ENCODE measurements around the gene AACS. TPM values are rescaled to one million over a fixed set of nuclear protein-coding genes. Genes with fewer than 3 reads are reported as not detected.
"Not testable (repeated sequence)": the region's sequence is repeated elsewhere in the genome, so short reads cannot be mapped to it uniquely, and the experiment has no call there.

The AACS gene
- total and polyA plus RNA-seq, 9 donors = 22.3 to 36.6 (median 26.6) TPM

DNA sequence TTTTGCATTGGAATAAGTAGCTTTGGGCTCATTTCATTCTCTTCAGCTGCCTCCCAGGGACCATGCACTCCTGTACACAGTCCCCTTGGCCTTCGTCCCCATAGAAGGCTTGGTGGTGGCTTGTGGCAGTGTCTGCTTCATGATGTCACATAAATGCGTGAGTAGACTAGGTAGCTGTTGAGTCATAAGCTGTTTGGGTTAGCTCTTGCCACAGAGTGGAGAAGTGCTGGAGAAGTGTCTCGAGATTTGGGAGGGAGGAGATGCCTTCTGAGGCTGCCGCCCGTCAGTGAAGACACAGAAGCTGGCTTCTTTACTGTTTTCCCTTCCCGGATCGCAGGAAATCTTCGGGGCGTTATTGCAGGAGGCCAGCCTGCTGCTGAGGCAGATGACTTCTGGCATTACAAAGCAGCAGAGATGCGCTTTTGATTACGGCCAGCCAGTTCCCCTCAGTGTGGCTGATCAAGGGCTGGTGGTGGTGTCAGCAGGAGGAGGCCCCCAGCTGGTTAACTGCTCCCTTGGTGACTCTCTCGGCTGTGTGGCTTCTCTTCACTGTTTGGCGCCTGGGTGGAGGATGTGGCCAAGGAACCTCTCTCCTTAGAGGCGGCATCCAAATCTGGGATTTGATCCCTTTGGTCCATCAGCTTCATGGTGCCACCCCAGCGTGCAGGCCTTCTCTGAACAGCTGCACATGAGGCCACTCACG, 67.6 kb downstream of the AACS start:
- H3K36me3 ChIP-seq (ENCODE audit: control insufficient read depth, insufficient read depth, low read length) = peaks cover 41% of the 10 kb centered on the region
- 77% methylated on average over 14 of the region's 16 CpGs for WGBS (ENCODE audit: insufficient coverage)

DNA sequence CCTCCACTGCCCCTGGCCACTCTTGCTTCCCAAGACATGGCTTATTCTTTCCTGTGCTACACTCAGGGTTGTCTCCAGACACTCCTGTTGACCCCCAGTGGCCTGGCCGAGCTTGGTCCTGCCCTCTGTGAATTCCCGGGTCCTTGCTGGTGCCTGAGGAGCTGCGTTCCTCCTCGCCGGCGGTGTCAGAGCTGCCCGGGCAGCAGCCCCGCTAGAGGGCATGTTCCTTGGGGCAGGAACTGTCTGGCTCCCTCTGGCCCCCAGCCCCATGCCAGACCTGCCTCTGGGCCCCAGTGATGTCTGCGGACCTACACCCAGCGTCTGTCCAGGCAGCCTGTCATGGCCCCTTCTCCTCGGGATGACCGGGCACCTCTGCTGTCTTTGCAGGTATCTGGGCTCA, 68.4 kb downstream of the AACS start:
- Histone ChIP-seq H3K4me1 (ENCODE audit: control insufficient read depth, insufficient read depth, low read length) (peaks cover 9% of the 10 kb centered on the region), H3K9me3 (replicated peaks; ENCODE audit: control insufficient read depth, low read depth, low read length) (no peaks in the 10 kb centered on the region), H3K4me3 (ENCODE audit: low read length) (no peak overlapping the region), H3K27me3 (ENCODE audit: control insufficient read depth, insufficient read depth, low read length) (no peaks in the 10 kb centered on the region), H3K36me3 (ENCODE audit: control insufficient read depth, insufficient read depth, low read length) (peaks cover 42% of the 10 kb centered on the region), H3K27ac (ENCODE audit: low read length) (no peak overlapping the region)
- 95% methylated on average over 12 of the region's 12 CpGs for WGBS (ENCODE audit: insufficient coverage)
- no peak for DNase-seq

More for the DNA sequence above, 67.6 kb downstream of the AACS start:
- Histone ChIP-seq H3K4me3 (ENCODE audit: low read length) (no peak overlapping the region), H3K27me3 (ENCODE audit: control insufficient read depth, insufficient read depth, low read length) (no peaks in the 10 kb centered on the region), H3K27ac (ENCODE audit: low read length) (no peak overlapping the region), H3K4me1 (ENCODE audit: control insufficient read depth, insufficient read depth, low read length) (peaks cover 9% of the 10 kb centered on the region), H3K9me3 (replicated peaks; ENCODE audit: control insufficient read depth, low read depth, low read length) (no peaks in the 10 kb centered on the region)
- DNase-seq = no peak

DNA sequence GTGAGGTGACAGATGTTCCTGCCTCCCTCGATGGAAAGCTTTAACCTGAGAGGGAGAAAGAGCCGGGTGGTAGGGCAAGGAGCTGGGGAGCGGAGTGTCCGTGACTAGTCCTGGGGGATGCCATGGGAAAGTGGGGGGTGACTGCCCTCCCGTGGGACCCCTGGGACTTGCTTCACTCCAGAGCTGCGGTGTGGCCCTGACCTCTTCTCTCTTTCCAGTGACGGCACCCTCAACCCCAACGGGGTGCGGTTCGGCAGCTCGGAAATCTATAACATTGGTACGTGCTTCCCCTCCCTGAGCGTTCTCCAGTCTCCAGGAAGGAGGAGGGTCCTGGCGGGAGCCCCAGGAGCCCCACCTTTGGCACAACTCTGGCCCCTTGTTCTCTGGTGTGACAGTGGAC, 69.3 kb downstream of the AACS start:
- Histone ChIP-seq H3K9me3 (replicated peaks; ENCODE audit: control insufficient read depth, low read depth, low read length) (no peaks in the 10 kb centered on the region), H3K27ac (ENCODE audit: low read length) (no peak overlapping the region), H3K27me3 (ENCODE audit: control insufficient read depth, insufficient read depth, low read length) (no peaks in the 10 kb centered on the region), H3K4me3 (ENCODE audit: low read length) (no peak overlapping the region), H3K36me3 (ENCODE audit: control insufficient read depth, insufficient read depth, low read length) (peaks cover 51% of the 10 kb centered on the region), H3K4me1 (ENCODE audit: control insufficient read depth, insufficient read depth, low read length) (no peaks in the 10 kb centered on the region)
- no peak for DNase-seq
- 81% methylated on average over 12 of the region's 14 CpGs for WGBS (ENCODE audit: insufficient coverage)

DNA sequence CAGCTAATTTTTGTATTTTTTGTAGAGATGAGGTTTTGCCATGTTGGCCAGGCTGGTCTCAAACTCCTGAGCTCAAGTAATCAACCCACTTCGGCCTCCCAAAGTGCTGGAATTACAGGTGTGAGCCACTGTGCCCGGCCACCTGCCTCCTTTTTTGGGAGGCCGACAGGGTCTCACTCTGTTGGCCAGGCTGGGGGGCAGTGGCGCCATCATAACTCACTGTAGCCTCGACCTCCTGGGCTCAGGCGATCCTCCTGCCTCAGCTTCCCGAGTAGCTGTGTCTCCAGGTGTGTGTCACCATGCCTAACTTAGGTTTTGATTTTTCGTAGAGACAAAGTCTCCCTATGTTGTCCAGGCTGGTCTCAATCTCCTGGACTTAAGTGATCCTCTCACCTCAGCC, 70.7 kb downstream of the AACS start:
- H3K27me3 ChIP-seq (ENCODE audit: control insufficient read depth, insufficient read depth, low read length) = no peaks in the 10 kb centered on the region
- no peaks in the 10 kb centered on the region for H3K4me1 ChIP-seq (ENCODE audit: control insufficient read depth, insufficient read depth, low read length)
- no peak for DNase-seq
- H3K4me3 ChIP-seq (ENCODE audit: low read length) = no peak overlapping the region
- peaks cover 48% of the 10 kb centered on the region for H3K36me3 ChIP-seq (ENCODE audit: control insufficient read depth, insufficient read depth, low read length)
- WGBS (ENCODE audit: insufficient coverage) = 96% methylated on average over 8 of the region's 8 CpGs
- H3K9me3 ChIP-seq (replicated peaks; ENCODE audit: control insufficient read depth, low read depth, low read length) = no peaks in the 10 kb centered on the region
- no peak overlapping the region for H3K27ac ChIP-seq (ENCODE audit: low read length)

DNA sequence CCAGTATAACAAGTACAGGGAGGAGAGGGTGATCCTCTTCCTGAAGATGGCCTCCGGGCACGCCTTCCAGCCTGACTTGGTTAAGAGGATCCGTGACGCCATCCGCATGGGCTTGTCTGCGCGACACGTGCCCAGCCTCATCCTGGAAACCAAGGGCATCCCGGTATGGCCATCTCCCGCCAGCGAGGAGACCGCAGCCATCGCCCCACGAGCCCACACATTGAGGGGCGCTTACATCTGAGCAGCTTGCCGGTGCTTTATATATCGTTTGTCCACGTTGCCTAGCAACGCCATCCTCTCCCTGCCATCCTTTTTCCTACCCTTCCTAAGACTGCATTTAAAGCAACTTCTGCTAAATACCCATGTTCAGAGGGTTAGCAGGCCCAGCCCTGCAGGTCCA, 71.5 kb downstream of the AACS start:
- H3K4me1 ChIP-seq (ENCODE audit: control insufficient read depth, insufficient read depth, low read length) = no peaks in the 10 kb centered on the region
- H3K27ac ChIP-seq (ENCODE audit: low read length) = no peak overlapping the region
- H3K4me3 ChIP-seq (ENCODE audit: low read length) = no peak overlapping the region
- peaks cover 48% of the 10 kb centered on the region for H3K36me3 ChIP-seq (ENCODE audit: control insufficient read depth, insufficient read depth, low read length)
- WGBS (ENCODE audit: insufficient coverage) = 88% methylated on average over 19 of the region's 19 CpGs
- H3K9me3 ChIP-seq (replicated peaks; ENCODE audit: control insufficient read depth, low read depth, low read length) = no peaks in the 10 kb centered on the region
- DNase-seq = no peak
- no peaks in the 10 kb centered on the region for H3K27me3 ChIP-seq (ENCODE audit: control insufficient read depth, insufficient read depth, low read length)

DNA sequence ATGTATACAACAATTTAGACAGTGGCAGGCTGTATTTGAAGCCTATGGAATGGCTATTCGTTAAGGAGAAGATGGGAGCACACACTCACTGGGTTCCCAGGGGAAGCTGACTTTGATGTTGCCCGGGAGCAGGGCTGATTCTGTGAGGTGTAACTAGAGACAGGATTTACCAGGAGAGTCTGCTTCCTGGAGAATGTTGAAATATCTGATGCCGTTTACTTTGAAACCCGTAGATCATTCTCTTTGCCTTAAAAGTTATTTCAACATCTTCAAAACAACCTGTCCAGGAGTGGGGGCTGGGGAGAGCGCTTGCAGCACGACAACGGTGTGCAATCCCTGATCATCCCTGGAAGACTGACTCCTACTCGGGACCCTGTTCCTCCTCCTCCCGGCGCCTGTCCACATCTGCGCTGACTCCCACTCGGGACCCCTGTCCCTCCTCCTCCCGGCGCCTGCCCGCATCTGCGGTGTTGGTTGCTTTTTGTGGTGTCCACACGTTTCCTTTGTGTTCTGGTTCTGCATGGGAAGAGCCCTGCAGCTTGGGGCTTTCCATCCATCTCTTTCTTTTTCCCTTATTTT, 72.6 kb downstream of the AACS start:
- peaks cover 45% of the 10 kb centered on the region for H3K36me3 ChIP-seq (ENCODE audit: control insufficient read depth, insufficient read depth, low read length)
- no peak overlapping the region for H3K4me3 ChIP-seq (ENCODE audit: low read length)
- no peak overlapping the region for H3K27ac ChIP-seq (ENCODE audit: low read length)
- H3K27me3 ChIP-seq (ENCODE audit: control insufficient read depth, insufficient read depth, low read length) = no peaks in the 10 kb centered on the region
- no peaks in the 10 kb centered on the region for H3K4me1 ChIP-seq (ENCODE audit: control insufficient read depth, insufficient read depth, low read length)
- 71% methylated on average over 14 of the region's 17 CpGs for WGBS (ENCODE audit: insufficient coverage)
- DNase-seq = no peak
- no peaks in the 10 kb centered on the region for H3K9me3 ChIP-seq (replicated peaks; ENCODE audit: control insufficient read depth, low read depth, low read length)

DNA sequence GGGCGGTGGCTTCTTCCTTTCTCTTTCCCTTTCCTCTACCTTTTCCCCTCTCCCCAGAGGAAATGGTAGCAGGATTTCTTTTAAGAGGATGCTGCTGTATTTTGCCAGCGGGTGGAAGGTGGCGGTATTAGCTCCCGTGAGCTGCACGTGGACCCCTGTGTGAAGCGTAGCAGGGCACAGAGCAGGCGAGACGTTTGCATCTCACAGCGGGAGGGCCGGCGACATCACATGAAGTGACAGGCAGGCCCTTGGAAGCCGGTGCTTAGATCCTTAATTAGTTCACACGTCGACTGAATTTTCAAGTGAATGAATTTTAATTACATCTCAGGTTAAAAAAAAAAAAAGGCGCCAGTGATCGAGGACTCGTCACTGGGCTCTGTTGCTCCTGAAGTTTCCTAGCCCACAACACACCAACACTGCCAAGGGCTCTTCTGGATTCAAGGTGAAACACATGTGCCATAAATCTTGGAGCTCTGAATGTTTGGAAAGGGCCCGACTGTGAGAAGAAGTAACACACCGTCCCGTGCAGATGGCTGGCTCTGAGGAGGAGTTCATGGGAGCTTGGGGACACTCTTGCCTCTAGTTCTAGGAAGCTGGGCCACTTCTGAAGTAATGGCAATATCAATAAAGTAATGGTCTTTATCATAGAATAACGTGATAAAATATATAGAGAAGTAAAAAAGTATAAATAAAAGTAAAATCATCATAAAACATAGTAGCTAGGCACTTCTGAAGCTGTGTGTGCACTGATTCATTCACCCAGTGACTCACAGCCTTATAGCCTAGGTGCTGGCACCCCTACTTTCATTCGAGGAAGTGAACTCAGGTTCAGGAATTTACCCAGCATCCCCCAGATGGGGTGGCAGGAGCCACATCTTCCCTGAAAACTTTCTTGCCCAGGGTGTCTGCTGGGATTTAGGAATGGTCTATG, 75.3 kb downstream of the AACS start:
- Histone ChIP-seq H3K27ac (ENCODE audit: low read length) (no peak overlapping the region), H3K4me3 (ENCODE audit: low read length) (no peak overlapping the region), H3K4me1 (ENCODE audit: control insufficient read depth, insufficient read depth, low read length) (peaks cover 16% of the 10 kb centered on the region), H3K27me3 (ENCODE audit: control insufficient read depth, insufficient read depth, low read length) (no peaks in the 10 kb centered on the region), H3K36me3 (ENCODE audit: control insufficient read depth, insufficient read depth, low read length) (peaks cover 25% of the 10 kb centered on the region), H3K9me3 (replicated peaks; ENCODE audit: control insufficient read depth, low read depth, low read length) (no peaks in the 10 kb centered on the region)
- DNase-seq = no peak
- WGBS (ENCODE audit: insufficient coverage) = 41% methylated on average over 14 of the region's 22 CpGs

DNA sequence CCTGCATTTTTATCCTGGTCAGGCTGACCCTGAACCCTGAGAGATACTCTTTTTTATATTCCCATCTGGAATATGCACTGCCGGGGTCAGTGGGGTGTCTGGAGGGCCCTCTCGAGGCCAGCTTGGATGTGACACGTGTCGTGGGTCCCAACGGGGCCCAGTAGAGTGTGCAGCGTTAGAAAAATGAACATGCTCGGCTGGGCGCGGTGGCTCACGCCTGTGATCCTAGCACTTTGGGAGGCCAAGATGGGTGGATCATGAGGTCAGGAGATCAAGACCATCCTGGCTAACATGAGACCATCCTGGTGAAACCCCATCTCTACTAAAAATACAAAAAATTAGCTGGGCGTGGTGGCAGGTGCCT, 76.0 kb downstream of the AACS start:
- not testable (repeated sequence) for DNase-seq; H3K27ac ChIP-seq (ENCODE audit: low read length); H3K27me3 ChIP-seq (ENCODE audit: control insufficient read depth, insufficient read depth, low read length); H3K9me3 ChIP-seq (replicated peaks; ENCODE audit: control insufficient read depth, low read depth, low read length); H3K4me3 ChIP-seq (ENCODE audit: low read length)
- WGBS (ENCODE audit: insufficient coverage) = 87% methylated on average over 7 of the region's 11 CpGs
- Histone ChIP-seq H3K36me3 (ENCODE audit: control insufficient read depth, insufficient read depth, low read length) (peaks cover 21% of the 10 kb centered on the region), H3K4me1 (ENCODE audit: control insufficient read depth, insufficient read depth, low read length) (peaks cover 18% of the 10 kb centered on the region)

DNA sequence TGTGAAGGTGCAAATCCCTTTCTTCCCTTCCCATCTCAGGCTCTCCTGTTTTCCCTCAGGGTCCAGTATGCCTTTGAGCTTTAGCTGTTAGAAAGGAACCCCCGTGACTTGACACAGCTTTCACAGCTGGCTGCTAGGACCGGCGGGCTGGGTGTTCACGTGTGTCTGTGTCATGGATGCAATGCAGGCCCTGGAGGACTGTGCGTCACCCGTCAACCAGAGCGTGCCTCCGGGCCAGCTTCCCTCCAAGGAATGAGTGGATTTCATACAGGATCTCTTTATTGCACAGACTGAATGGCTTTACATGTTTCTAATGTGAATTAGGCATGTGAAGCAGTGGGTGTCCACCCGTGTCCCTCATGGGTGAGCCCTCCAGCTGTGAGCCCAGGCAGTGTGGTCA, 77.4 kb downstream of the AACS start:
- Histone ChIP-seq H3K27ac (ENCODE audit: low read length) (no peak overlapping the region), H3K4me3 (ENCODE audit: low read length) (no peak overlapping the region), H3K4me1 (ENCODE audit: control insufficient read depth, insufficient read depth, low read length) (peaks cover 20% of the 10 kb centered on the region), H3K9me3 (replicated peaks; ENCODE audit: control insufficient read depth, low read depth, low read length) (no peaks in the 10 kb centered on the region), H3K27me3 (ENCODE audit: control insufficient read depth, insufficient read depth, low read length) (no peaks in the 10 kb centered on the region), H3K36me3 (ENCODE audit: control insufficient read depth, insufficient read depth, low read length) (peaks cover 15% of the 10 kb centered on the region)
- 73% methylated on average over 4 of the region's 9 CpGs for WGBS (ENCODE audit: insufficient coverage)
- no peak for DNase-seq

DNA sequence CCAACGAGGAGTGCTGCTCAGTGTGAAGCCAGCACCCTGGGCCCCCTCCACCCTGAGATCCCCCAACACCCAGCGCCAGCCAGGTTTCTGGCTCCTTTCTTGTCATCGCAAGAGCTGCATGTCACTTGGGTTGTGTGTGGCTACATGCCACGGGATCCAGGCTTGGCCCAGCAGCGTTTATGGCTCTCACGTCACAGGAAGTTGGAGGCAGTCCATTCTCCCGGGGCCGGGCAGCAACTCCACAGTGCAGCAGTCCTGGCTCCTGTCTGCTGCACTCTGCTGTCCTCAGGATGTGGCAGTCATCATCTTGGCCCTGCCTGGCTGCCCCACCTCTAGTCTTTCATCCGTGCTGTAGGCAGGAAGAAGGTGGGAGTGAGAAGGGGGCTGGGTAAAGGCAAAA, 78.3 kb downstream of the AACS start:
- no peak overlapping the region for H3K27ac ChIP-seq (ENCODE audit: low read length)
- WGBS (ENCODE audit: insufficient coverage) = 23% methylated on average over 9 of the region's 9 CpGs
- H3K4me3 ChIP-seq (ENCODE audit: low read length) = no peak overlapping the region
- peaks cover 10% of the 10 kb centered on the region for H3K36me3 ChIP-seq (ENCODE audit: control insufficient read depth, insufficient read depth, low read length)
- no peaks in the 10 kb centered on the region for H3K9me3 ChIP-seq (replicated peaks; ENCODE audit: control insufficient read depth, low read depth, low read length)
- DNase-seq = peak; percentile 25
- H3K4me1 ChIP-seq (ENCODE audit: control insufficient read depth, insufficient read depth, low read length) = peaks cover 20% of the 10 kb centered on the region
- no peaks in the 10 kb centered on the region for H3K27me3 ChIP-seq (ENCODE audit: control insufficient read depth, insufficient read depth, low read length)

Measured in muscle of leg (tissue), 11 donors.